ENCODE measurements around the gene PDZD2.

The PDZD2 gene

GRCh38 chr5:31863991-31864411, 225.1 kb downstream of the PDZD2 start:
- no peak for DNase-seq (ENCODE audit: low read depth, low spot score)

GRCh38 chr5:31866166-31866565, 227.2 kb downstream of the PDZD2 start:
- DNase-seq (ENCODE audit: low read depth, low spot score), result no peak

- no peak for DNase-seq (ENCODE audit: low read depth, low spot score)
These were observed 228.3 kb downstream of the PDZD2 start for GRCh38 chr5:31867219-31867618.

GRCh38 chr5:31880449-31880848, 241.5 kb downstream of the PDZD2 start:
- DNase-seq (ENCODE audit: low read depth, low spot score), result no peak

GRCh38 chr5:31884896-31885295, 246.0 kb downstream of the PDZD2 start:
- DNase-seq (ENCODE audit: low read depth, low spot score), result no peak

- no peak for DNase-seq (ENCODE audit: low read depth, low spot score)
These were observed 247.3 kb downstream of the PDZD2 start for GRCh38 chr5:31886206-31886605.

GRCh38 chr5:31887556-31887955, 248.6 kb downstream of the PDZD2 start:
- no peak for DNase-seq (ENCODE audit: low read depth, low spot score)

- DNase-seq (ENCODE audit: low read depth, low spot score), result no peak
These were observed 249.6 kb downstream of the PDZD2 start for GRCh38 chr5:31888564-31888963.

- no peak for DNase-seq (ENCODE audit: low read depth, low spot score)
These were observed 250.2 kb downstream of the PDZD2 start for GRCh38 chr5:31889001-31889561.

- DNase-seq (ENCODE audit: low read depth, low spot score), result no peak
These were observed 251.1 kb downstream of the PDZD2 start for GRCh38 chr5:31890046-31890445.

GRCh38 chr5:31894141-31894540, 255.2 kb downstream of the PDZD2 start:
- peak; percentile 33 for DNase-seq (ENCODE audit: low read depth, low spot score)

- no peak for DNase-seq (ENCODE audit: low read depth, low spot score)
These were observed 256.4 kb downstream of the PDZD2 start for GRCh38 chr5:31895199-31895820.

GRCh38 chr5:31898036-31898632, 259.2 kb downstream of the PDZD2 start:
- no peak for DNase-seq (ENCODE audit: low read depth, low spot score)

GRCh38 chr5:31900296-31900865, 261.4 kb downstream of the PDZD2 start:
- DNase-seq (ENCODE audit: low read depth, low spot score), result no peak

- DNase-seq (ENCODE audit: low read depth, low spot score), result no peak
These were observed 263.0 kb downstream of the PDZD2 start for GRCh38 chr5:31901807-31902530.

GRCh38 chr5:31908396-31908795, 269.5 kb downstream of the PDZD2 start:
- no peak for DNase-seq (ENCODE audit: low read depth, low spot score)

- no peak for DNase-seq (ENCODE audit: low read depth, low spot score)
These were observed 270.1 kb downstream of the PDZD2 start for GRCh38 chr5:31909073-31909472.

- no peak for DNase-seq (ENCODE audit: low read depth, low spot score)
These were observed 272.6 kb downstream of the PDZD2 start for GRCh38 chr5:31911291-31912265.

GRCh38 chr5:31913808-31914207, 274.9 kb downstream of the PDZD2 start:
- DNase-seq (ENCODE audit: low read depth, low spot score), result no peak

- no peak for DNase-seq (ENCODE audit: low read depth, low spot score)
These were observed 277.4 kb downstream of the PDZD2 start for GRCh38 chr5:31916327-31916726.

- DNase-seq (ENCODE audit: low read depth, low spot score), result no peak
These were observed 279.8 kb downstream of the PDZD2 start for GRCh38 chr5:31918739-31919138.
